ENCODE results near the gene DNM3. TPM values are rescaled to one million over a fixed set of nuclear protein-coding genes. Genes with fewer than 3 reads are reported as not detected.

Gene DNM3
- total and polyA plus RNA-seq, 2 donors (not counting 3 experiments of a cell fraction or from before 2014, with no cell fraction given), result 1.4 to 2.5 TPM

DNA sequence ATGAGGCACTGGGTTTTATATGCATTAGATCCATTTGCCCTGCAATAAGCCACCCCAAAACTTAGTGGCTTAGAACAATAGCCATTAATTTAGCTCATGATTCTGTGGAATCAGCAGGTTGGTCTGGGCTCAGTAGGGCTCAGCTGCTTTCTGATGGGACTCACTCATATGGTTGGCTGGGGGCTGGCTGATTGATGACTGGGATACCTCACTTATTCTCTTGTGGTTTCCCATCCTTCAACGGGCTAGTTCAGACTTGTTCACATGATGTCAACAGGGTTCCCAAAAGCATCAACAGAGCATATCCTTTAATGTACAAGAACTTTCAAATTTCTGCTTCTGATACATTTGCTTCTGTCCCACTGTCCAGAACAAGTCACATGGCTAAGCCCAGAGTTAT lies 43.2 kb downstream of the DNM3 start:
- intact Hi-C loops (cut with micrococcal nuclease), result loop anchor here (5.0 kb wide), 1 partner anchor 67 kb away; no protein-coding TSS in a partner anchor
- dilution Hi-C loops (cut with MboI; ENCODE audit: extremely low pct_ligation_motif_present, low sequenced_read_pairs), result no loop called here
- H3K4me2 ChIP-seq (ENCODE audit: insufficient read depth, low read length), result no peak overlapping the region
- ChIA-PET CTCF (no interaction called here), POLR2A (no interaction called here)
- DNase-seq (ENCODE audit: low read depth, low spot score) (no peak), FAIRE-seq (no peak)
- no peaks in the 10 kb centered on the region for H3K9me1 ChIP-seq (replicated peaks; ENCODE audit: control insufficient read depth, extremely low read depth, insufficient read depth, low read length)
- no peak for TF ChIP-seq POLR2A (IDR thresholded peaks at IDR 0.05; ENCODE audit: low read depth, low read length)
- TF ChIP-seq POLR2AphosphoS5 (IDR thresholded peaks at IDR 0.05; ENCODE audit: insufficient read depth, low read depth, low read length), result no peak
- no peak for TF ChIP-seq JUN (IDR thresholded peaks at IDR 0.05; ENCODE audit: borderline replicate concordance, insufficient read depth, insufficient read length, low read depth)
- TF ChIP-seq FOS (IDR thresholded peaks at IDR 0.05; ENCODE audit: borderline replicate concordance, insufficient read depth, low read length), result no peak
- TF ChIP-seq, protein P1, sequence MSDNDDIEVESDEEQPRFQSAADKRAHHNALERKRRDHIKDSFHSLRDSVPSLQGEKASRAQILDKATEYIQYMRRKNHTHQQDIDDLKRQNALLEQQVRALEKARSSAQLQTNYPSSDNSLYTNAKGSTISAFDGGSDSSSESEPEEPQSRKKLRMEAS (IDR thresholded peaks at IDR 0.05; ENCODE audit: insufficient read depth, insufficient read length), result no peak
- TF ChIP-seq, protein P2, sequence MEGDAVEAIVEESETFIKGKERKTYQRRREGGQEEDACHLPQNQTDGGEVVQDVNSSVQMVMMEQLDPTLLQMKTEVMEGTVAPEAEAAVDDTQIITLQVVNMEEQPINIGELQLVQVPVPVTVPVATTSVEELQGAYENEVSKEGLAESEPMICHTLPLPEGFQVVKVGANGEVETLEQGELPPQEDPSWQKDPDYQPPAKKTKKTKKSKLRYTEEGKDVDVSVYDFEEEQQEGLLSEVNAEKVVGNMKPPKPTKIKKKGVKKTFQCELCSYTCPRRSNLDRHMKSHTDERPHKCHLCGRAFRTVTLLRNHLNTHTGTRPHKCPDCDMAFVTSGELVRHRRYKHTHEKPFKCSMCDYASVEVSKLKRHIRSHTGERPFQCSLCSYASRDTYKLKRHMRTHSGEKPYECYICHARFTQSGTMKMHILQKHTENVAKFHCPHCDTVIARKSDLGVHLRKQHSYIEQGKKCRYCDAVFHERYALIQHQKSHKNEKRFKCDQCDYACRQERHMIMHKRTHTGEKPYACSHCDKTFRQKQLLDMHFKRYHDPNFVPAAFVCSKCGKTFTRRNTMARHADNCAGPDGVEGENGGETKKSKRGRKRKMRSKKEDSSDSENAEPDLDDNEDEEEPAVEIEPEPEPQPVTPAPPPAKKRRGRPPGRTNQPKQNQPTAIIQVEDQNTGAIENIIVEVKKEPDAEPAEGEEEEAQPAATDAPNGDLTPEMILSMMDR (IDR thresholded peaks at IDR 0.05; ENCODE audit: extremely low read depth in 1 of 2, insufficient read depth in 1 of 2, low read depth in 1 of 2, low read length in 2 of 2), result no peak
- TF ChIP-seq EZH2 (IDR thresholded peaks at IDR 0.05; ENCODE audit: borderline replicate concordance, low read depth, low read length, severe bottlenecking), result no peak
- TF ChIP-seq GATA2 (IDR thresholded peaks at IDR 0.05; ENCODE audit: insufficient read depth, insufficient read length, low read depth, low read length), result no peak
- TF ChIP-seq MYC (IDR thresholded peaks at IDR 0.05; ENCODE audit: low read depth, low read length), result no peak
- no peaks in the 10 kb centered on the region for H3K27me3 ChIP-seq (ENCODE audit: control insufficient read depth in 2 of 2, insufficient read depth in 2 of 2, low read length in 2 of 2)
- no peak overlapping the region for H3K4me3 ChIP-seq (replicated peaks in 1 of 3; ENCODE audit: insufficient read depth in 1 of 3, low read depth in 1 of 3, low read length in 3 of 3)
- no peaks in the 10 kb centered on the region for H4K20me1 ChIP-seq (replicated peaks; ENCODE audit: control insufficient read depth, extremely low read depth, insufficient read depth, low read length)
- no peaks in the 10 kb centered on the region for H3K9me3 ChIP-seq (replicated peaks; ENCODE audit: control insufficient read depth, insufficient read depth, low read length)
- H3K27ac ChIP-seq (ENCODE audit: insufficient read depth, low read depth, low read length), result no peak overlapping the region
- H3K4me1 ChIP-seq (ENCODE audit: control insufficient read depth, extremely low read depth, insufficient read depth, low read length), result no peaks in the 10 kb centered on the region
- H2AFZ ChIP-seq (ENCODE audit: low read depth, low read length), result no peak overlapping the region
- H3K79me2 ChIP-seq (ENCODE audit: control insufficient read depth, insufficient read depth, low read length), result no peaks in the 10 kb centered on the region
- BruUV-seq (replicated peaks), result no TSS peak
- no peak overlapping the region for H3K9ac ChIP-seq (replicated peaks; ENCODE audit: extremely low read depth, insufficient read depth, low read length)
- H3K36me3 ChIP-seq (ENCODE audit: control insufficient read depth in 2 of 2, extremely low read depth in 1 of 2, insufficient read depth in 2 of 2, low read length in 2 of 2), result no peaks in the 10 kb centered on the region
